ENCODE results near the gene COL6A1.
"Not testable (repeated sequence)": the region's sequence is repeated elsewhere in the genome, so short reads cannot be mapped to it uniquely, and the experiment has no call there.

The COL6A1 gene

GRCh38 chr21:45969921-45970673 lies 11.5 kb upstream of the COL6A1 start:
- DNase-seq (ENCODE audit: low spot score) = no peak

- DNase-seq (ENCODE audit: low spot score) = peak; percentile 37
Observed at GRCh38 chr21:45970674-45971615, 10.6 kb upstream of the COL6A1 start.

GRCh38 chr21:45971616-45972352 lies 9.8 kb upstream of the COL6A1 start:
- DNase-seq (ENCODE audit: low spot score) = no peak

GRCh38 chr21:45972353-45972715 lies 9.2 kb upstream of the COL6A1 start:
- DNase-seq (ENCODE audit: low spot score) = no peak

- no peak for DNase-seq (ENCODE audit: low spot score)
Observed at GRCh38 chr21:45972716-45973474, 8.7 kb upstream of the COL6A1 start.

- DNase-seq (ENCODE audit: low spot score) = peak; percentile 73
Observed at GRCh38 chr21:45973475-45974072, 8.0 kb upstream of the COL6A1 start.

GRCh38 chr21:45974073-45975019 lies 7.2 kb upstream of the COL6A1 start:
- DNase-seq (ENCODE audit: low spot score) = peak; percentile 93

GRCh38 chr21:45975020-45975666 lies 6.4 kb upstream of the COL6A1 start:
- DNase-seq (ENCODE audit: low spot score) = peak; percentile 74

GRCh38 chr21:45975667-45976409 lies 5.7 kb upstream of the COL6A1 start:
- not testable (repeated sequence) for DNase-seq (ENCODE audit: low spot score)

- no peak for DNase-seq (ENCODE audit: low spot score)
Observed at GRCh38 chr21:45976701-45977311, 4.8 kb upstream of the COL6A1 start.

- no peak for DNase-seq (ENCODE audit: low spot score)
Observed at GRCh38 chr21:45977396-45977795, 4.2 kb upstream of the COL6A1 start.

GRCh38 chr21:45979141-45979631 lies 2.4 kb upstream of the COL6A1 start:
- DNase-seq (ENCODE audit: low spot score) = no peak

GRCh38 chr21:45979651-45980050 lies 1.9 kb upstream of the COL6A1 start:
- DNase-seq (ENCODE audit: low spot score) = no peak

- DNase-seq (ENCODE audit: low spot score) = no peak
Observed at GRCh38 chr21:45980271-45980670, 1.3 kb upstream of the COL6A1 start.

- DNase-seq (ENCODE audit: low spot score) = no peak
Observed at GRCh38 chr21:45980697-45981096, 873 bp upstream of the COL6A1 start.

GRCh38 chr21:45982092-45982757 lies 655 bp downstream of the COL6A1 start:
- DNase-seq (ENCODE audit: low spot score) = no peak

- DNase-seq (ENCODE audit: low spot score) = no peak
Observed at GRCh38 chr21:45982758-45983648, 1.4 kb downstream of the COL6A1 start.

Data from COLO829 (cell line).